GM20431 (cell line): ENCODE data around the gene EPHB2.
"Not testable (repeated sequence)": the region's sequence is repeated elsewhere in the genome, so short reads cannot be mapped to it uniquely, and the experiment has no call there.

Experiments
- in situ Hi-C: fragments of 300-500 bp; cut with MseI, MboI; formaldehyde crosslinking; loops from one replicate; pipeline ENCODE4 v1.15.0; 2020; ENCODE audit warnings: low sequenced_read_pairs; ENCODE audit not compliant: unreplicated experiment

Gene EPHB2

DNA sequence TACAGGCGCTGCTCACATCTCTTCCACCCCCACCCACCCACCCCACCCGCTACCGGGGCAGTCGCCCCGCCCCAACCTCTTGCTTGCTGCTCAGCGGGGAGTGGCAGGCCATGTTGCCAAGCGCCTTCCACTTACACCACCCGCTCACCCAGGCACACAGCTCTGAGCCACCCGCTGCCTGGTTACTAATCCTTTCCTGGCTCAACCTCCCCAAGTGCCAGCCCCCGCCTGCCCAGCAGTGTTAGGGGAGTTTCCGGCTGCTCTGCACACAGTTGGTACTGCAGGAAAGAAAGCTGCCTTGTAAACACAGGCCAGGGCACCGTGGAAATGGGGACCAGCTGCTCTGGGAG is 205.8 kb downstream of the EPHB2 start:
- in situ Hi-C loops: no loop called here

DNA sequence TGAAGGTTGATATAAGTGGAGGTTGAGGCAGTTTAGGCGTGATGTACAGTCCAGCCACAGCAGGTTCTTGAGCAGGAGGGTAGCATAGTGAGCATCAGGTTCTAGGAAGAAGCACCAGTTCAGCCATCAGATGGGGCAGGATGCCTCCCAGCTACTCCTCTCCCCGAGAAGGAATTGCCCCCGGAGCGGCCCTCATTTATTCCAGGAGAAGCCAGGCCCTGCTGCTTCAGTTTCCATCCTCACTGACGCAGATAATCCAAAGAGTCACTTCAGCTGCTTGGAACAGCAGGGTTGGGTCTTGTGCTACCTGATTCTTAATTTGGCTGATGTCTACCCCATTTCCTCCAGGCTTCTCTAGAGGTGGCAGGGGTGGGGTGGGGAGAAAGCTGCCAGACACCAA is 207.3 kb downstream of the EPHB2 start:
- in situ Hi-C loops: no loop called here

DNA sequence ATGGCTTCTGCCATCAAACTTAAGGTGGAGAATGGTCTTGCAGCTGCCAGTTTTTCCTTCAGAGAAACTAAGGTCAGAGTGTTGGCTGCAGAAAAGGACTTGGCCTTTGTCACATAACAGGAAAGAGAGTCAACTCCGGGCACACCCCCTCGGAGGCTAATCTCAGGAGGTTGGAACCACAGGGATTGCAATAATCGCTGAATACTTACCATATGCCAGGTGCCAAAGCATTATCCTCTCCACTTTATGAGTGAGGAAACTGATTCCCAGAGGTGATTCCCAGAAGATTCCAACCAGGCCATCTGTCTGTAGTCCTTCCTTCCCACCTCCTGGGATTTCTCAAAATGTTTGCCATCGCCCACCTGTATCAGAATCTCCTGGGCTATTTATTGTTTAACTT is 208.0 kb downstream of the EPHB2 start:
- in situ Hi-C loops: no loop called here

DNA sequence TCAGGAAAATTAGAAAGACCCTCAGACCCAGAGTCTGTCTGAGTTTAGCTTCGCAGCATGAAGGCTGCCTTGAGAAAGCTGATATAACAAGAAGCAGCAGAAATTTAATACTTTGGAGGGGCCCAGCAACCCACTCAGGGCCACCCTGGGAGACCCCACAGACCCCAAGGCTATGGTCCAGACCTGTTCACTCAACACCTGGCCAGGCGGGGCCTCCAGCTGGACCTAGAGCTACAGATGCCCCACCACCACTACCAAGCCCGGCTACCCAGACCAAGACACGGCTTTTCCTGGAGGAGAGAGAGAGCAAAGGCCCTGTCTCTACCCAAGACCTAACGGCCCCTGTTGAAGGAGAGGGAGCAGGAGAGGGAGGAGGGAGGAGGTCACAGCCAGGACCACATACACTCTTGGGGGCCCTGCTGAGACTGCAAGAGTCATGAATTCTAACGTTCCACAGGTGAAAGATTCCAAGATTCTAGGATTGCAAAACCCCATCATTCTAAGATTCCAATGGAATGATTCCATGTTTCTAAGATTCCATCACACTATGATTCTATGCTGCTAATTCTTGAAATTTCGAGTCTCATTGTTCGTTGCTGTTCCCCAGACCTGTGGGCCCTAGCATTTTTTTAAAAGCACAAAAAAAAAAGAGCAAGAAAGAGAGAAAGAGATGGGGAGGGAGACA is 208.8 kb downstream of the EPHB2 start:
- in situ Hi-C loops: no loop called here

DNA sequence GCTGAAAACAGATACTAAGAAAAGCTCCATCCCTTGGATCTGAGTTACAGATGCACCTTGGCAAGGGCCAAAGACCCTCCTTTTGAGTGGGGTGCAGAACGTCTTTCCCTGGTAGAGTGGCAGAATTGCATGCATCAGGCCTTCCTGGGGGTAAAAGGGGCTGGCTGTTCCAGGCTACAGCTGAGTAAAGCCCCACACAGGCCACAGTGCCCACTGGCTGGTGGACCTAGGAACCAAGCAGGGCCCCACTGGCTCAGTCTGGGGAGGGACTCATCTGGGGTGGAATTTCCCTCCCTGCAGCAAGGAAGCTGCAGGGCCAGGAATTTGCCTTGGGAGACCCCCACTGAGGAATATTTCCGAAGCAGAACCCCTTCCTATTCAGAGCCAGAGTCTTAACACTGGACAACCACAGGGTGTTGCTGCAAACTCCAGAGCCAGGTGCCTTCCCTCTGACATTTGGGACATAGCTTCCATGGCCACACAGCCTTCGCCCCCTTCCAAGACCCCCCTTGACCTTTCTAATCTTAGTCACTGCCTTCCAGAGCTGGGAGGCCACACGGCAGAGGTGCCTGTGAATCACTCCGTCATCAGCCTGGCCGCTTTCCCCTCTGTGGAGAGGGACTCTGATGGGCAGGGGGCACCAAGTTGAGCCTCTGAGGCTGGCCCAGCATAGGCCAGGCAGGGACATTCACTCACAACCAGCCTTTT is 209.5 kb downstream of the EPHB2 start:
- in situ Hi-C loops: no loop called here

DNA sequence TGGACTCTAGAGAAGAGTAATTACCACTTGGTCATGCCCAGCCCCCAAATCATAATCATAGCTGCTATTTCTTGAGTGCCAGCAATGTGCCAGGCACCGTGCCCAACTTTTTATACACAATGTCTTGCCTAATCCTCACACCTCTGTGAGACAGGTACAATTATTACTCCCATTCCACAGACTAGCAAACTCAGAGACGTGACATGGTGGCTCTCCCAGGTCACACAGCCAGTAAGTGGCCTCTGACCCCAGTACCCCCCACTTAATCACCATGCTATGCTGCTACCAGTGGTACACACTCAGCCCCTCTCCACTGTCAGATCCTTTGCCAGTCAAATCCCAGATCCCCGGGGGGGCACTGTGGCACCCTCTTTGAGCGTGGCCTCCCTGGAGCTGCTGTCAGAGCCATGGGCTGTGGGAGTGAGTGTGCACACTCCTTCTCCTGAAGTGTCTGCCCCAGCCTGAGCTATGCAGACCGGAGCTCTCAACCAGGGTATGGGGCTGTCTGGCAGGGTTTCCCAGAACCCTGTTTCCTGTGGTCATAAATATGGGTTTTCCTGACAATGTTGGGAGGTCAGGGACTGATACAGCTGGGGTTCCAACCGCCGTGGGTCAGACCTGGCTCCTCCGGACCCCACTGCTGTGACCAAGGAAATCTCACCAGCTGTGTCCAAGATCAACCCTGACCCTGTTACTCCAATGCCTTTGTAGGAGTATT is 210.3 kb downstream of the EPHB2 start:
- in situ Hi-C loops: no loop called here

DNA sequence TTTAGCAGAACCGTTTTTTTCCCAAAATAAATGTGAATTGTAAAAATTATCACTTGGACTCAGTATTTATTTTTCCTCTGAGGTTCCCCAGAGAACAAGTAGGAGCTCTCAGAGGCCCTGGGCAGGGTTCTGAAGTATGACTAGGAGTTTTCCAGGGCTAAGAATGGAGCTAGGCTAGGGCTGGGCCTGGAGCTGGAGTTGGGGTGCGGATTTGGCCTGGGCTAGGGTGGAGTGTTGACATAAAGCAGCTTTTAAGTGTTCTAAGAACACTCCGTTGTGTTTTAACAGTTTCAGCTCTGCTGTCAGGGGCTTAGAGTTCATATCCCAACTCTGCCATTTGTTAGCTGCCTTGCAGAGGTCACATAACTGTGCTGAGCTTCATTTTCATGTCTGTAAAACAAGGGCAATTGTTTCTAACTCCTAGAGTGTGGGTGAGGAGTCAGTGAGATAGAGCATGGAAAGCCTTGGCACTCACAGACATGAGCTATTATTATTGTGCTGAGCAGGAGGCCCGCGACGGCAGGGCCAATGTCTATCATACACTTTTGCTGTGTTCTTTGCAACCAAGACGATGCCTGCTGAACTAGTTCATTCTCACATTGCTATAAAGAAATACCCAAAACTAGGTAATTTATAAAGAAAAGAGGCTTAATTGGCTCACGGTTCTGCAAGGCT is 210.9 kb downstream of the EPHB2 start:
- in situ Hi-C loops: no loop called here

DNA sequence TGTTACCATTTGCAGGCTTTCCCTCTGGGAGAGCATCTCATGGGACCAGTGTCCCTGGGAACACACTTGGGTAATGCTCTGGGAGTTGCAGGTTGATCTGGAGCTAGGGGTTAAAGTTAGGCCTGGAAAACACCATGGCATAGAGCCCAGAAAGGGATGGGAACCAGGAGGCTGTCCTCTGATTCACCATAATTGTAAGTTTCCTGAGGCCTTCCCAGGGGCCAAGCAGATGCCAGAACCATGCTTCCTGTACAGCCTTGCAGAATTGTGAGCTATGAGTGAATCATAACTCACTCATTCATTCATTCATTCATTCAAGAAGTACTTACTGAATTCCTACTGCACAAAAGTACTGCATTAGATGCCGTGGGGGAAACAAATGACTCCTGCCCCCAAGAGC is 212.0 kb downstream of the EPHB2 start:
- in situ Hi-C loops: no loop called here

DNA sequence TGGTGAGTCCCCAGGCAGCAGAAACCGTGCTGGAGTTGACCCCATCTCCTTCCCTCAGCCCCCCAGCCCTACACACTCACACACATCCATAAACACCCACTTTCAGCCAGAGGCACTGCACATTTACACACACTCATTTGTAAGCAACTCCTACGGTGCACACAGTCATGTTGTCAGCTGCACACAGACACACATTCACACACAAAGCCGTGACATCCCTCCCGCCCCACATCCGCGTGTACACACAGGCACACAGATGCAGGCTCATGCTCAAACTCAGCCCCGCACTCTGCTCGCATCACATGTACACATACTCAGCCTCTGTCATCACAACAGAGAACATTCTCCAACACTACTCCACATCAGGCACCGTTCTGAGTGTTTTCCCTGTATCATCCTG is 214.5 kb downstream of the EPHB2 start:
- in situ Hi-C loops: no loop called here

DNA sequence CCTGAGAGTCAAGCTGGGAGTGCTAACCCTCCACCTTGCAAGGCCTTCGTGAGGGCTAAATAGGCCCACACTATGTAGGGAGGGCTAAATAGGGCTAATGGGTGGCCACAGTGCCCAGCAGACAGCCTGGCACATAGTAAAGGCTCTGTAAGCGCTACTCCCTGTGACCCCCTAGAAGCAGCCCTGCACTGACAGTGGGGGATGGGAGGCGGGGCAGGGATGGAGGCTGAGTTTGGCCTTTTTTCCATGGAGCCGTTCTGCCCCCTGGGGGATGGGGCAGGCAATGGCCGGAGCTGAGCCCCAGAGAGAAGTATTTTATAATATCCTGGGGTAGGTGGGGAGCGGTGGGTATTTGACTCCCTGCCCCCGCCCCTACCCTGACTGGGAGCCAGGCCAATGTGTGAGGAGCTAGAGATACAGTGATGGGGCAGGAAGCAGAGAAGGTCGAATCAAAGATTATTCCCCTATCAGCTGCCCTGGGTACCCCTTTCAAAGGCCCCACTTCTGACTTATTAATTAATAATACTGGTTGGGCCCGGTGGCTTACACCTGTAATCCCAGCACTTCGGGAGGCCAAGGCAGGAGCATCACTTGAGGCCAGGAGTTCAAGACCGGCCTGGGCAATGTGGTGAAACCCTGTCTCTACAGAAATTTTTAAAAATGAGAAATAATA is 219.7 kb downstream of the EPHB2 start:
- in situ Hi-C loops: no loop called here

DNA sequence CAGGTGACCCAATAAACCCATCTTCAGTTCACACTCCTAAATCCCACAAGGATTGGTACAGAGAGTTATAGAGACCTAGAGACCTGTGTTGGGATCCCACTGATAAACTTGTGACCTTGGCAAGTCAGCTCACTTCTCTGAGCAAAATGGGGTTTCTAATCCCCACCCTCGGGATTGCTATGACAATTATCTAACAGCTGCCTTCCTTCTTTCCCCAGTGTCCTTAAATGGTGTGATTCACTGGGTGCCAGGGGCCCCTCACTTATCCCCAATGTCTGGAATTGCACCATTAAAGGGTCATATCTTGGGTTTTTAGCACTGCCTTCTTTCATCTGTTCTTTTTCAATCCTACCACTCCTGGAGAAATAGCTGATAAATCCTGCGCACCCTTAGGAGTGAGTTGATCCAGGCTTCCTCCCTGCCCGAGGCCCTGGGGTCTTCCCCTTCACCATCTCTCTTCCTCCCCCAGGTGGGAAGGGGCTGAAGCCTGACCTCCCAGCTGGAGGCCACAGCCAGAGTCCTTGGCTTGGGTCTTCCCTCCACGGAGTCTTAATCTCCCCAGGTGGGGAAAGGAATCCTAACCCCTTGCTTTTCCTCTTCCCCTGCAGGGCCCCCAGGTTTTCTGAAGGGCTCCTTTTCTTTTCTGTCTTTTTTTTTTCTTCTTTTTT is 222.3 kb downstream of the EPHB2 start:
- in situ Hi-C loops: no loop called here

DNA sequence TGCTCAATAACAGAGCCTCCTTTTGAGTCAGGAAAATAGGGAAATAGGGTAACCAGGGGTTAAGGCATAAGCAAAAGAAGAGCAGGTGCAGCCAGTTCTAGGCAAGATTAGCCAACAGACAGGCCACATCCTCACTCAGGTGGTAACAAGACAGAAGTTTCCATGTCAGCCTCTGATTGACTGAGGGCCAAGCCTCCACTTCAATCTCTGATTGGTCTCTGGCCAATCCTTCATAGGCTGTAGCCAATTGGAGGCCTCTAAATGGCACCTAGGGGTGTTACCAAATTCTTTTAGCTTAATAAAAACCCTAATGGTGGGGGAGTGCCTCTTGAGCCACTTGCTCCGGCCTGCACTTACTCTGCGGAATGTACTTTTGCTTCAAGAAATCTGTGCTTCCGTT is 224.8 kb downstream of the EPHB2 start:
- in situ Hi-C loops: no loop called here

DNA sequence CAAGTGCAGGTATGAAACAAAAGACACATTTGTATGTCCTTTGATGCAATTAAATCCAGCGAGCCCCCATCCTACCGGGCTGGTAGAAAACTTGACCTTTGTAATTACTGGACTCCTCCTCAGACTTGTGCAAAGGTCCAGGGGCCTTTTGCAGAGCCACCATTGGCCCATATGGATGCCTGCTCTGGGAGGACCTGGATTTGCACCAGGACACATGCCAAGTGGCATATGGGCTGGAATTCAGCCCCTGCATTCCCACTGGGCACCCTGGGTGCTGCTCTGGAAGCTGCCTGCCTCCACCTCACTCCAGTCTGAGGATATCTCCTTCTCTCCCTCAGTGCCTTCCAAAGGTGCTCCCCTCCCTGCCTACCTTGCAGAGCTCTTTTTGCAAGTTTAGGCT is 226.0 kb downstream of the EPHB2 start:
- in situ Hi-C loops: no loop called here

DNA sequence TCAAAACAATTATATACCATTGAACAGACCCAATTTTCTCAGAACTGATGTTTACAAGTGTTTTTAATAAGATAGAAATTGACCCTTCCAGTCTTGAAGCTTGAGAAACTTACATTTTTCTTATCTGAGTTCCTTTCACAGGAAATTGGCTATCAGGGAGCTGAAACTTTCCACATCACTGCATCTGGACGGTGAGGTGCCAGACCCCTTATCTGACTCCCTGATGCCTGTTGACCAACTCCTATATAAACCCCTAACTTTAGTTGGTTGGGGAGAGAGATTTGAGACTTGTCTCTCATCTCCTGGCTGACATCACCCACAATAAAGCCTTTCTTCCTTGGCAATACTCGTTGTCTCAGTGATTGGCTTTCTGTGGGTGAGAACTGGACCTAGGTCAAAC is 230.6 kb downstream of the EPHB2 start:
- in situ Hi-C loops: no loop called here

DNA sequence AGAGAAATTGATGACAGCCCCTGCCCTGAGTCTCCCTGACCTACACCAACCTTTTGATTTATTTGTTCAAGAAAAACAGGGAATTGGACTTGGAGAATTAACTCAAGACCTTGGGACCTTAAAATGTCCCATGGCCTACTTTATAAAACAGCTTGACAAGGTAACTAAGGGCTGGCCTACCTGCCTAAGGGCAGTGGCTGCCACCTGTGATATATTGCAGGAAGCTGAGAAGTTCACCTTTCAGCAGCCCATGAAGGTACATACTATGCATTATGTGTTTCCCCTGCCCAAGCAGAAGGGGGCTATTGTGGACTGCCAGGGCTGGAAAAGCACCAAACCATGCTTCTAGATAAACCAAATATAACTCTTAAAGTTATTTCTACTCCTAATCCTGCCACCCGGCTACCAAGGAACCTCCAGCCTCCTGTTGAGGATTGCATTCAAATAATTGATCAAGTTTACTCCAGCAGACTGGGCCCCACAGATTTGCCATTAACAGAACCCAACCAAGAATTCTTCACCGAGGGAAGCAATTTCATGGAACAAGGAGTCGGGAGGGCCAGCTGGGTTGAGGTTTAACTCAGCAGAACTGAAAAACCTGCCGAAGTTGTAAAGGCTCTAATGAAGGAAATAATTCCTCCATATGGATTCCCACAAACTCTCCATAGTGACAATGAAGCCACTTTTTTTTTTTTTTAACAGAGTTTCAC is 233.9 kb downstream of the EPHB2 start:
- in situ Hi-C loops: no loop called here

DNA sequence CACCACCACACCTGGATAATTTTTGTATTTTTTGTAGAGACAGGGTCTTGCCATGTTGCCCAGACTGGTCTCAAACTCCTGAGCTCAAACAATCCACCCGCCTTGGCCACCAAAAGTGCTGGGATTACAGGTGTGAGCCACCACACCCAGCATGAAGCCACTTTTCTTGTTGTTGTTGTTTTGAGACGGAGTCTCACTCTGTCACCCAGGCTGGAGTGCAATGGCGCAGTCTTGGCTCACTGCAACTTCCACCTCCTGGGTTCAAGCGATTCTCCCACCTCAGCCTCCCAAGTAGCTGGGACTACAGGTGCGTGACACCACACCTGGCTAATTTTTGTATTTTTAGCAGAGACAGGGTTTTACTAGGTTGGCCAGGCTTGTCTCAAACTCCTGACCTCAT is 234.5 kb downstream of the EPHB2 start:
- in situ Hi-C loops: not testable (repeated sequence)

DNA sequence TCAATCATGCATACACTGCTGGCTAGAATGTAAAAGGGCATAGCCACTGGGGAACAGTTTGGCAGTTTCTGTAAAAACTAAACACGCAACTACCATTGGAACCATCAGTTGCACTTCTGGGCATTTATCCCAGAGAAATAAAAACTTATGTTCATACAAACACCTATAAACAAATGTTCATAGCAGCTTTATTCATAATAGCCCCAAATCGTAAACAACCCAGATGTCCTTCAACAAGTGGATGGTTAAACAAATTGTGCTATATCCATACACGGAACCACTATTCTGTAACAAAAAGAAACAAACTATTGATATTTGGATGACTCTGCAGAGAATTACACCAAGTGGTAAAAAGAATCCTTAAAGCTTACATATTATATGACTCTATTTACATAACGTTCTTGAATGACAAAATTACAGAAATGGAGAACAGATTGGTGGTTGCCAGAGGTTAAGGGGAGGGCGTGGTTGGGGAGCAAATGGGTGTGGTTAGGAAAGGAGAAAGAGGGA is 239.2 kb downstream of the EPHB2 start:
- in situ Hi-C loops: no loop called here

DNA sequence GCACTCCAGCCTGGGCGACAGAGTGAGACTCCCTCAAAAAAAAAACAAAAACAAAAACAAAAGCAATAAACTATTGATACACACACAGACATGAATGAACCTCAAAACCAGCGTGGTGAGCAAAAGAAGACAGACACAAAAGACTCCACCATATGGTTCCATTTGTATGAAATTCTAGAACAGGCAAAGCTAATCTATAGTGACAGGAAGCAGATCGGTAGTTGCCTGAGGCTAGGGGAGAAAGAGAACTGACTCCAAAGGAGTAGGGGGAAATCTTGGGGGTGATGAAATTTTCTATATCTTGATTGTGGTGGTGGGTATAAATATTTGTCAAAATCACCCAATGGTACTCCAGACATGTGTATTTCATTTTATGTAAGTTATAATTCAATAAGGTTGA is 241.2 kb downstream of the EPHB2 start:
- in situ Hi-C loops: no loop called here

DNA sequence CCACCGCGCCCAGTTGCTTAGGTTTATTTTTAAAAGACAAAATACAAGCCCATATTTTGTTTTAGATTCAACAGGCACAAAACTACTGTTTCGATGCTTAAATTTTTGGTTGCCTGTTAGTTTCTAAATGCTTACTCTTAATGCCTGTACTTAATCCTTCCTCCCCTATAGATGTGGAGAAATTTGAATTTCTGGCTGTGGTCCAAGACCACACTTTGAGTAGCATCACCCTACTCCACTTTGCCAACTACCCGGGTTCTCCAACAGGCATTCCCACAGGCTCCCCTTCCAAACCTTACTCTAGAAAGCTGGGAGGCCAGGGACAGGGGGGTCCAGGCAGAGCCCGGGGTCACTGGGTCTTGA is 242.0 kb downstream of the EPHB2 start:
- in situ Hi-C loops: no loop called here
